ENCODE measurements around the gene CCDC92.

GRCh38 chr12:123954647-123955350, 17.8 kb downstream of the CCDC92 start:
- no peak for TF ChIP-seq TAF1 (IDR thresholded peaks at IDR 0.05; ENCODE audit: low read depth)
- TF ChIP-seq YY1 (IDR thresholded peaks at IDR 0.05; ENCODE audit: low read depth) = no peak
